HG03378 (cell line): Measurements from ENCODE around the gene OR14A16.

Experiments
- ATAC-seq: cut with Tn5 transposase; IDR thresholded peaks from one replicate; pipeline ENCODE4 v1.9.1; 2021; ENCODE audit warnings: mild to moderate bottlenecking, moderate library complexity; ENCODE audit not compliant: unreplicated experiment

The OR14A16 gene

GRCh38 chr1:247797518-247797917 lies 26.4 kb downstream of the OR14A16 start:
- ATAC-seq, result no peak

GRCh38 chr1:247769603-247770002 lies 54.3 kb downstream of the OR14A16 start:
- ATAC-seq, result no peak
